K562 (cell line): ENCODE results near the gene MYO9A. TPM values are rescaled to one million over a fixed set of nuclear protein-coding genes. Genes with fewer than 3 reads are reported as not detected.

ENCODE experiments used
- HDAC1 ChIP-seq, 2 experiments: fragments of 450-650 bp; IDR thresholded peaks; 2 replicates each; pipeline ENCODE4 v1.6.1; 2016 to 2017; ENCODE audit warnings: inconsistent platforms in 1 of 2, mild to moderate bottlenecking in 1 of 2, moderate library complexity in 1 of 2
- NEUROD1 ChIP-seq: fragments of 150-350 bp; IDR thresholded peaks from 2 replicates; pipeline ENCODE4 v1.6.1; 2014; ENCODE audit warnings: borderline replicate concordance, low read length, low read depth; ENCODE audit not compliant: partially characterized antibody
- NR3C1 ChIP-seq: sonication (generic); formaldehyde crosslinking; IDR thresholded peaks from 2 replicates; pipeline ENCODE4 v1.8.1; 2022; ENCODE audit warnings: missing genetic modification reagents
- PHTF2 ChIP-seq: fragments of 250-450 bp; sonication (Bioruptor Pico); IDR thresholded peaks from 2 replicates; pipeline ENCODE4 v1.5.0; 2021; ENCODE audit warnings: mild to moderate bottlenecking
- TGIF2 ChIP-seq: sonication (generic); formaldehyde crosslinking; IDR thresholded peaks from 2 replicates; pipeline ENCODE4 v1.8.1; 2022; ENCODE audit warnings: mild to moderate bottlenecking, missing genetic modification reagents, moderate library complexity
- ZFP30 ChIP-seq: fragments of 250-450 bp; sonication (Bioruptor Pico); IDR thresholded peaks from 2 replicates; pipeline ENCODE4 v1.8.0; 2022; ENCODE audit warnings: moderate library complexity, mild to moderate bottlenecking, inconsistent platforms, borderline replicate concordance
- ZNF224 ChIP-seq: sonication (generic); formaldehyde crosslinking; IDR thresholded peaks from 2 replicates; pipeline ENCODE4 v1.8.0; 2022; ENCODE audit warnings: mild to moderate bottlenecking, missing genetic modification reagents
- polyA plus RNA-seq, 8 experiments: library from polyadenylated mRNA; depleted of rRNA in 4 of 8; stranded (reverse) in 5 of 8; unstranded in 3 of 8; fragments of >200 nt; fragmentation: Nextera tagmentation in 2 of 8; fragmentation: Illumina TruSeq in 1 of 8; extraction: Ambion mirVana in 2 of 8; extraction: Trizol in 1 of 8; gene quantifications; 2 replicates each; pipeline versions ENCODE4 v1.2.1 to v1.2.3, GENCODE V29; 2011 to 2014; ENCODE audit warnings: inconsistent platforms in 1 of 8, missing spikeins in 1 of 8
- total RNA-seq, 7 experiments: library from RNA; depleted of rRNA in 6 of 7; stranded (reverse); fragments of >200 nt in 6 of 7; fragmentation: Illumina TruSeq in 2 of 7; extraction: Trizol in 2 of 7; gene quantifications; 2 replicates each; pipeline versions ENCODE4 v1.2.1 to v1.2.3, GENCODE V29; 2011 to 2021; ENCODE audit warnings: low replicate concordance in 1 of 7
- TF ChIP-seq, protein P1 (sequence below): fragments of 200-600 bp; sonication (generic); IDR thresholded peaks from one replicate; pipeline ENCODE4 v1.6.1; 2012; ENCODE audit warnings: mild to moderate bottlenecking, low read depth, low read length, inconsistent platforms
- TF ChIP-seq, protein P2 (sequence below): sonication (generic); formaldehyde crosslinking; IDR thresholded peaks from 2 replicates; pipeline ENCODE4 v1.8.1; 2023; ENCODE audit warnings: mild to moderate bottlenecking, missing genetic modification reagents
- TF ChIP-seq, protein P3 (sequence below): fragments of 450-650 bp; IDR thresholded peaks from 2 replicates; pipeline ENCODE4 v1.6.1; 2017; ENCODE audit warnings: antibody characterized with exemption

The MYO9A gene
- total and polyA plus RNA-seq, 9 of the 15 experiments (the other 6 are each of a cell fraction or from before 2014, with no cell fraction given), result 1.9 to 15.4 (median 5.8) TPM

DNA sequence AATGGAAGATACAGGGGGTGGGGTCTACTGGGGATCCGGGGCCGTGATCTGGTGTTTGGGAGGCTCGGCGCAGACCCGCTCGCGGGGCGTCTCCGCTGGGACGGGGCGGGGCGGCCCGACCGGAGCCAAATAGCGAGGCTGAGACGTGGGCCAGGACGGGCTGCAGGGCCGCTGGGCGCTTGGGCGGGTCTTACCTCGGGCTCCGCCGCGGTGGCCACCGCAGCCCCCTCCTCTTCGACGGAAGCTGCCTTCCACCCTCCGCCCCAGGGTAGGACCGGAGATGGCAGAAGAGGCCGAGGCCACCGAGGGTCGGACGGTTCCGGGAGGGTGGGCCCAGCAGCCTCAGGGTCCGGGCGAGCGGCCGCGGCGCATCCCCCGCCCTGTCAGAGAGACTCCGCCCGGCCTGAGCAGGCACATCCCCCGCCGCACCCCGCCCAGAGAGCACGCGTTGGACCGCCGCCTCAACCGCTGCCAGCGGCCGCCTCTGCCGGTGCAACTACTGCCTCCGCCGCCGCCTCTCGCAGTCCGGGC is 399 bp downstream of the MYO9A start (continued):
- TF ChIP-seq, protein P1, sequence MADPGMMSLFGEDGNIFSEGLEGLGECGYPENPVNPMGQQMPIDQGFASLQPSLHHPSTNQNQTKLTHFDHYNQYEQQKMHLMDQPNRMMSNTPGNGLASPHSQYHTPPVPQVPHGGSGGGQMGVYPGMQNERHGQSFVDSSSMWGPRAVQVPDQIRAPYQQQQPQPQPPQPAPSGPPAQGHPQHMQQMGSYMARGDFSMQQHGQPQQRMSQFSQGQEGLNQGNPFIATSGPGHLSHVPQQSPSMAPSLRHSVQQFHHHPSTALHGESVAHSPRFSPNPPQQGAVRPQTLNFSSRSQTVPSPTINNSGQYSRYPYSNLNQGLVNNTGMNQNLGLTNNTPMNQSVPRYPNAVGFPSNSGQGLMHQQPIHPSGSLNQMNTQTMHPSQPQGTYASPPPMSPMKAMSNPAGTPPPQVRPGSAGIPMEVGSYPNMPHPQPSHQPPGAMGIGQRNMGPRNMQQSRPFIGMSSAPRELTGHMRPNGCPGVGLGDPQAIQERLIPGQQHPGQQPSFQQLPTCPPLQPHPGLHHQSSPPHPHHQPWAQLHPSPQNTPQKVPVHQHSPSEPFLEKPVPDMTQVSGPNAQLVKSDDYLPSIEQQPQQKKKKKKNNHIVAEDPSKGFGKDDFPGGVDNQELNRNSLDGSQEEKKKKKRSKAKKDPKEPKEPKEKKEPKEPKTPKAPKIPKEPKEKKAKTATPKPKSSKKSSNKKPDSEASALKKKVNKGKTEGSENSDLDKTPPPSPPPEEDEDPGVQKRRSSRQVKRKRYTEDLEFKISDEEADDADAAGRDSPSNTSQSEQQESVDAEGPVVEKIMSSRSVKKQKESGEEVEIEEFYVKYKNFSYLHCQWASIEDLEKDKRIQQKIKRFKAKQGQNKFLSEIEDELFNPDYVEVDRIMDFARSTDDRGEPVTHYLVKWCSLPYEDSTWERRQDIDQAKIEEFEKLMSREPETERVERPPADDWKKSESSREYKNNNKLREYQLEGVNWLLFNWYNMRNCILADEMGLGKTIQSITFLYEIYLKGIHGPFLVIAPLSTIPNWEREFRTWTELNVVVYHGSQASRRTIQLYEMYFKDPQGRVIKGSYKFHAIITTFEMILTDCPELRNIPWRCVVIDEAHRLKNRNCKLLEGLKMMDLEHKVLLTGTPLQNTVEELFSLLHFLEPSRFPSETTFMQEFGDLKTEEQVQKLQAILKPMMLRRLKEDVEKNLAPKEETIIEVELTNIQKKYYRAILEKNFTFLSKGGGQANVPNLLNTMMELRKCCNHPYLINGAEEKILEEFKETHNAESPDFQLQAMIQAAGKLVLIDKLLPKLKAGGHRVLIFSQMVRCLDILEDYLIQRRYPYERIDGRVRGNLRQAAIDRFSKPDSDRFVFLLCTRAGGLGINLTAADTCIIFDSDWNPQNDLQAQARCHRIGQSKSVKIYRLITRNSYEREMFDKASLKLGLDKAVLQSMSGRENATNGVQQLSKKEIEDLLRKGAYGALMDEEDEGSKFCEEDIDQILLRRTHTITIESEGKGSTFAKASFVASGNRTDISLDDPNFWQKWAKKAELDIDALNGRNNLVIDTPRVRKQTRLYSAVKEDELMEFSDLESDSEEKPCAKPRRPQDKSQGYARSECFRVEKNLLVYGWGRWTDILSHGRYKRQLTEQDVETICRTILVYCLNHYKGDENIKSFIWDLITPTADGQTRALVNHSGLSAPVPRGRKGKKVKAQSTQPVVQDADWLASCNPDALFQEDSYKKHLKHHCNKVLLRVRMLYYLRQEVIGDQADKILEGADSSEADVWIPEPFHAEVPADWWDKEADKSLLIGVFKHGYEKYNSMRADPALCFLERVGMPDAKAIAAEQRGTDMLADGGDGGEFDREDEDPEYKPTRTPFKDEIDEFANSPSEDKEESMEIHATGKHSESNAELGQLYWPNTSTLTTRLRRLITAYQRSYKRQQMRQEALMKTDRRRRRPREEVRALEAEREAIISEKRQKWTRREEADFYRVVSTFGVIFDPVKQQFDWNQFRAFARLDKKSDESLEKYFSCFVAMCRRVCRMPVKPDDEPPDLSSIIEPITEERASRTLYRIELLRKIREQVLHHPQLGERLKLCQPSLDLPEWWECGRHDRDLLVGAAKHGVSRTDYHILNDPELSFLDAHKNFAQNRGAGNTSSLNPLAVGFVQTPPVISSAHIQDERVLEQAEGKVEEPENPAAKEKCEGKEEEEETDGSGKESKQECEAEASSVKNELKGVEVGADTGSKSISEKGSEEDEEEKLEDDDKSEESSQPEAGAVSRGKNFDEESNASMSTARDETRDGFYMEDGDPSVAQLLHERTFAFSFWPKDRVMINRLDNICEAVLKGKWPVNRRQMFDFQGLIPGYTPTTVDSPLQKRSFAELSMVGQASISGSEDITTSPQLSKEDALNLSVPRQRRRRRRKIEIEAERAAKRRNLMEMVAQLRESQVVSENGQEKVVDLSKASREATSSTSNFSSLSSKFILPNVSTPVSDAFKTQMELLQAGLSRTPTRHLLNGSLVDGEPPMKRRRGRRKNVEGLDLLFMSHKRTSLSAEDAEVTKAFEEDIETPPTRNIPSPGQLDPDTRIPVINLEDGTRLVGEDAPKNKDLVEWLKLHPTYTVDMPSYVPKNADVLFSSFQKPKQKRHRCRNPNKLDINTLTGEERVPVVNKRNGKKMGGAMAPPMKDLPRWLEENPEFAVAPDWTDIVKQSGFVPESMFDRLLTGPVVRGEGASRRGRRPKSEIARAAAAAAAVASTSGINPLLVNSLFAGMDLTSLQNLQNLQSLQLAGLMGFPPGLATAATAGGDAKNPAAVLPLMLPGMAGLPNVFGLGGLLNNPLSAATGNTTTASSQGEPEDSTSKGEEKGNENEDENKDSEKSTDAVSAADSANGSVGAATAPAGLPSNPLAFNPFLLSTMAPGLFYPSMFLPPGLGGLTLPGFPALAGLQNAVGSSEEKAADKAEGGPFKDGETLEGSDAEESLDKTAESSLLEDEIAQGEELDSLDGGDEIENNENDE, result no peak
- TF ChIP-seq, protein P2, sequence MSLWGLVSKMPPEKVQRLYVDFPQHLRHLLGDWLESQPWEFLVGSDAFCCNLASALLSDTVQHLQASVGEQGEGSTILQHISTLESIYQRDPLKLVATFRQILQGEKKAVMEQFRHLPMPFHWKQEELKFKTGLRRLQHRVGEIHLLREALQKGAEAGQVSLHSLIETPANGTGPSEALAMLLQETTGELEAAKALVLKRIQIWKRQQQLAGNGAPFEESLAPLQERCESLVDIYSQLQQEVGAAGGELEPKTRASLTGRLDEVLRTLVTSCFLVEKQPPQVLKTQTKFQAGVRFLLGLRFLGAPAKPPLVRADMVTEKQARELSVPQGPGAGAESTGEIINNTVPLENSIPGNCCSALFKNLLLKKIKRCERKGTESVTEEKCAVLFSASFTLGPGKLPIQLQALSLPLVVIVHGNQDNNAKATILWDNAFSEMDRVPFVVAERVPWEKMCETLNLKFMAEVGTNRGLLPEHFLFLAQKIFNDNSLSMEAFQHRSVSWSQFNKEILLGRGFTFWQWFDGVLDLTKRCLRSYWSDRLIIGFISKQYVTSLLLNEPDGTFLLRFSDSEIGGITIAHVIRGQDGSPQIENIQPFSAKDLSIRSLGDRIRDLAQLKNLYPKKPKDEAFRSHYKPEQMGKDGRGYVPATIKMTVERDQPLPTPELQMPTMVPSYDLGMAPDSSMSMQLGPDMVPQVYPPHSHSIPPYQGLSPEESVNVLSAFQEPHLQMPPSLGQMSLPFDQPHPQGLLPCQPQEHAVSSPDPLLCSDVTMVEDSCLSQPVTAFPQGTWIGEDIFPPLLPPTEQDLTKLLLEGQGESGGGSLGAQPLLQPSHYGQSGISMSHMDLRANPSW (CRISPR knock-in tag), result no peak
- TF ChIP-seq ZNF224 (CRISPR knock-in tag), result no peak
- TF ChIP-seq HDAC1 (IDR thresholded peaks at IDR 0.05), result peak in 1 of 2 experiments; percentile 51; a peak in 2 of 4 replicates
- no peak for TF ChIP-seq NEUROD1
- TF ChIP-seq, protein P3, sequence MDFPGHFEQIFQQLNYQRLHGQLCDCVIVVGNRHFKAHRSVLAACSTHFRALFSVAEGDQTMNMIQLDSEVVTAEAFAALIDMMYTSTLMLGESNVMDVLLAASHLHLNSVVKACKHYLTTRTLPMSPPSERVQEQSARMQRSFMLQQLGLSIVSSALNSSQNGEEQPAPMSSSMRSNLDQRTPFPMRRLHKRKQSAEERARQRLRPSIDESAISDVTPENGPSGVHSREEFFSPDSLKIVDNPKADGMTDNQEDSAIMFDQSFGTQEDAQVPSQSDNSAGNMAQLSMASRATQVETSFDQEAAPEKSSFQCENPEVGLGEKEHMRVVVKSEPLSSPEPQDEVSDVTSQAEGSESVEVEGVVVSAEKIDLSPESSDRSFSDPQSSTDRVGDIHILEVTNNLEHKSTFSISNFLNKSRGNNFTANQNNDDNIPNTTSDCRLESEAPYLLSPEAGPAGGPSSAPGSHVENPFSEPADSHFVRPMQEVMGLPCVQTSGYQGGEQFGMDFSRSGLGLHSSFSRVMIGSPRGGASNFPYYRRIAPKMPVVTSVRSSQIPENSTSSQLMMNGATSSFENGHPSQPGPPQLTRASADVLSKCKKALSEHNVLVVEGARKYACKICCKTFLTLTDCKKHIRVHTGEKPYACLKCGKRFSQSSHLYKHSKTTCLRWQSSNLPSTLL, result no peak
- TF ChIP-seq ZFP30 (CRISPR knock-in tag), result no peak
- no peak for TF ChIP-seq PHTF2 (CRISPR knock-in tag)
- TF ChIP-seq NR3C1 (CRISPR knock-in tag), result 0 out of 2 replicates have a peak, but pooled peaks have one; percentile 40
- no peak for TF ChIP-seq TGIF2
